PFSK-1 (cell line): ENCODE measurements around the gene YY2. TPM values are rescaled to one million over a fixed set of nuclear protein-coding genes. Genes with fewer than 3 reads are reported as not detected.

Experiments used
- FOXP2 ChIP-seq: optimal IDR thresholded peaks from 2 replicates; pipeline ENCODE3; 2011; ENCODE audit warnings: borderline replicate concordance, control low read depth, inconsistent platforms; ENCODE audit not compliant: insufficient read depth; ENCODE audit errors: extremely low read length, extremely low read depth
- POLR2AphosphoS5 ChIP-seq: IDR thresholded peaks from 2 replicates; pipeline ENCODE4 v1.6.1; 2012; ENCODE audit warnings: low read depth, mild to moderate bottlenecking, control low read depth, low read length, moderate library complexity
- REST ChIP-seq, 2 experiments: IDR thresholded peaks; 2 replicates each; pipeline versions ENCODE4 v1.6.1 to v1.8.0; 2011 to 2012; ENCODE audit warnings: low read depth in 2 of 2, low read length in 2 of 2, control low read depth in 1 of 2, inconsistent platforms in 1 of 2, mild to moderate bottlenecking in 1 of 2, moderate library complexity in 1 of 2; ENCODE audit not compliant: insufficient read depth in 1 of 2
- SIN3A ChIP-seq: IDR thresholded peaks from 2 replicates; pipeline ENCODE4 v1.6.1; 2012; ENCODE audit warnings: mild to moderate bottlenecking, low read length, moderate library complexity, borderline replicate concordance; ENCODE audit not compliant: insufficient read depth
- TAF1 ChIP-seq: IDR thresholded peaks from 2 replicates; pipeline ENCODE4 v1.6.1; 2012; ENCODE audit warnings: low read length, control low read depth, borderline replicate concordance; ENCODE audit not compliant: insufficient read depth
- polyA plus RNA-seq: library from polyadenylated mRNA; unstranded; fragments of >200 nt; gene quantifications from one replicate; pipeline ENCODE4 v1.2.1, GENCODE V29; 2012; ENCODE audit warnings: low read depth, missing spikeins; ENCODE audit not compliant: insufficient read length

The YY2 gene
- 2.3 TPM for polyA plus RNA-seq

GRCh38 chrX:21855937-21856415, at the start of gene YY2:
Gene YY2 (plus strand): TSS chrX:21855987. CDS start chrX:21856485, 498 bp downstream.
- no peak for TF ChIP-seq POLR2AphosphoS5
- TF ChIP-seq SIN3A: no peak
- no peak for TF ChIP-seq TAF1
- TF ChIP-seq REST (IDR thresholded peaks at IDR 0.05; ENCODE audit: insufficient read depth in 1 of 2, low read depth in 2 of 2, low read length in 2 of 2): no peak
- no peak for TF ChIP-seq FOXP2

- no peak for TF ChIP-seq SIN3A
- TF ChIP-seq TAF1: no peak
- TF ChIP-seq POLR2AphosphoS5: no peak
- TF ChIP-seq FOXP2: no peak
- no peak for TF ChIP-seq REST (IDR thresholded peaks at IDR 0.05; ENCODE audit: insufficient read depth in 1 of 2, low read depth in 2 of 2, low read length in 2 of 2)
Observed at GRCh38 chrX:21806691-21807090, 49.1 kb upstream of the YY2 start.

GRCh38 chrX:21811832-21812231, 44.0 kb upstream of the YY2 start:
- TF ChIP-seq POLR2AphosphoS5: no peak
- no peak for TF ChIP-seq SIN3A
- no peak for TF ChIP-seq FOXP2
- no peak for TF ChIP-seq REST (IDR thresholded peaks at IDR 0.05; ENCODE audit: insufficient read depth in 1 of 2, low read depth in 2 of 2, low read length in 2 of 2)
- TF ChIP-seq TAF1: no peak

- TF ChIP-seq POLR2AphosphoS5: no peak
- TF ChIP-seq REST (IDR thresholded peaks at IDR 0.05; ENCODE audit: insufficient read depth in 1 of 2, low read depth in 2 of 2, low read length in 2 of 2): no peak
- TF ChIP-seq FOXP2: no peak
- TF ChIP-seq SIN3A: no peak
- no peak for TF ChIP-seq TAF1
Observed at GRCh38 chrX:21812628-21813027, 43.2 kb upstream of the YY2 start.
